HEK293 (cell line): Measurements from ENCODE around the gene RNF225.

ENCODE experiments used
- HOXA7 ChIP-seq: sonication (generic); formaldehyde crosslinking; IDR thresholded peaks from 2 replicates; pipeline ENCODE4 v1.8.1; 2022; ENCODE audit warnings: missing genetic modification reagents, borderline replicate concordance
- RBAK ChIP-seq: fragments of 450-650 bp; formaldehyde crosslinking; IDR thresholded peaks from 2 replicates; pipeline ENCODE4 v1.5.1; 2016; ENCODE audit warnings: missing biosample characterization, missing genetic modification characterization
- ZBTB8A ChIP-seq: fragments of 450-650 bp; formaldehyde crosslinking; IDR thresholded peaks from 2 replicates; pipeline ENCODE4 v1.5.1; 2016; ENCODE audit warnings: missing biosample characterization, missing genetic modification characterization
- ZNF132 ChIP-seq: fragments of 450-650 bp; formaldehyde crosslinking; IDR thresholded peaks from 2 replicates; pipeline ENCODE4 v1.5.1; 2017; ENCODE audit warnings: missing biosample characterization, missing genetic modification characterization, borderline replicate concordance
- ZNF155 ChIP-seq: fragments of 450-650 bp; formaldehyde crosslinking; IDR thresholded peaks from 2 replicates; pipeline ENCODE4 v1.5.1; 2016; ENCODE audit warnings: missing biosample characterization, missing genetic modification characterization
- TF ChIP-seq, protein P1 (sequence below): fragments of 450-650 bp; formaldehyde crosslinking; IDR thresholded peaks from 2 replicates; pipeline ENCODE4 v1.5.1; 2016; ENCODE audit warnings: missing biosample characterization, missing genetic modification characterization
- TF ChIP-seq, protein P2 (sequence below): fragments of 450-650 bp; formaldehyde crosslinking; IDR thresholded peaks from 2 replicates; pipeline ENCODE4 v1.5.1; 2016; ENCODE audit warnings: missing biosample characterization, missing genetic modification characterization
- TF ChIP-seq, protein P3 (sequence below): fragments of 450-650 bp; formaldehyde crosslinking; IDR thresholded peaks from 2 replicates; pipeline ENCODE4 v1.5.1; 2016; ENCODE audit warnings: missing biosample characterization, missing genetic modification characterization, low read depth

DNA sequence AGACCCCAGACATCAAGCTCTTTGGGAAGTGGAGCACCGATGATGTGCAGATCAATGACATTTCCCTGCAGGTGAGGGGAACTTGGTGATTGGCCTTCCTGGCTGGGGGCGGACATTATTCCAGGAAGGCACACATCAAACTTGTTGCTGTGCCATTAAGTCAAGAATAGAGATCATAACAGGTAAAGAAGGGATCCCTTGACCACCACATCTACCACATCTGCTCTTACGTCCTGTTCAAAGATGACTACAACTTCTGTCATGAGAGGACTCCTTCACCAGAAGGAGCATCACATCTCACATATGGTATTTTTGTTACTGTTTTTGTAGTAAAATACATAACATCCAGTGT lies 7.3 kb upstream of the RNF225 start:
- TF ChIP-seq RBAK (tag by site-specific recombination) (no peak), ZNF132 (tag by site-specific recombination) (no peak), HOXA7 (CRISPR knock-in tag) (no peak), ZNF155 (tag by site-specific recombination) (no peak), ZBTB8A (tag by site-specific recombination) (no peak)
- TF ChIP-seq, protein P1, sequence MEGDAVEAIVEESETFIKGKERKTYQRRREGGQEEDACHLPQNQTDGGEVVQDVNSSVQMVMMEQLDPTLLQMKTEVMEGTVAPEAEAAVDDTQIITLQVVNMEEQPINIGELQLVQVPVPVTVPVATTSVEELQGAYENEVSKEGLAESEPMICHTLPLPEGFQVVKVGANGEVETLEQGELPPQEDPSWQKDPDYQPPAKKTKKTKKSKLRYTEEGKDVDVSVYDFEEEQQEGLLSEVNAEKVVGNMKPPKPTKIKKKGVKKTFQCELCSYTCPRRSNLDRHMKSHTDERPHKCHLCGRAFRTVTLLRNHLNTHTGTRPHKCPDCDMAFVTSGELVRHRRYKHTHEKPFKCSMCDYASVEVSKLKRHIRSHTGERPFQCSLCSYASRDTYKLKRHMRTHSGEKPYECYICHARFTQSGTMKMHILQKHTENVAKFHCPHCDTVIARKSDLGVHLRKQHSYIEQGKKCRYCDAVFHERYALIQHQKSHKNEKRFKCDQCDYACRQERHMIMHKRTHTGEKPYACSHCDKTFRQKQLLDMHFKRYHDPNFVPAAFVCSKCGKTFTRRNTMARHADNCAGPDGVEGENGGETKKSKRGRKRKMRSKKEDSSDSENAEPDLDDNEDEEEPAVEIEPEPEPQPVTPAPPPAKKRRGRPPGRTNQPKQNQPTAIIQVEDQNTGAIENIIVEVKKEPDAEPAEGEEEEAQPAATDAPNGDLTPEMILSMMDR (tag by site-specific recombination) = no peak
- TF ChIP-seq, protein P2, sequence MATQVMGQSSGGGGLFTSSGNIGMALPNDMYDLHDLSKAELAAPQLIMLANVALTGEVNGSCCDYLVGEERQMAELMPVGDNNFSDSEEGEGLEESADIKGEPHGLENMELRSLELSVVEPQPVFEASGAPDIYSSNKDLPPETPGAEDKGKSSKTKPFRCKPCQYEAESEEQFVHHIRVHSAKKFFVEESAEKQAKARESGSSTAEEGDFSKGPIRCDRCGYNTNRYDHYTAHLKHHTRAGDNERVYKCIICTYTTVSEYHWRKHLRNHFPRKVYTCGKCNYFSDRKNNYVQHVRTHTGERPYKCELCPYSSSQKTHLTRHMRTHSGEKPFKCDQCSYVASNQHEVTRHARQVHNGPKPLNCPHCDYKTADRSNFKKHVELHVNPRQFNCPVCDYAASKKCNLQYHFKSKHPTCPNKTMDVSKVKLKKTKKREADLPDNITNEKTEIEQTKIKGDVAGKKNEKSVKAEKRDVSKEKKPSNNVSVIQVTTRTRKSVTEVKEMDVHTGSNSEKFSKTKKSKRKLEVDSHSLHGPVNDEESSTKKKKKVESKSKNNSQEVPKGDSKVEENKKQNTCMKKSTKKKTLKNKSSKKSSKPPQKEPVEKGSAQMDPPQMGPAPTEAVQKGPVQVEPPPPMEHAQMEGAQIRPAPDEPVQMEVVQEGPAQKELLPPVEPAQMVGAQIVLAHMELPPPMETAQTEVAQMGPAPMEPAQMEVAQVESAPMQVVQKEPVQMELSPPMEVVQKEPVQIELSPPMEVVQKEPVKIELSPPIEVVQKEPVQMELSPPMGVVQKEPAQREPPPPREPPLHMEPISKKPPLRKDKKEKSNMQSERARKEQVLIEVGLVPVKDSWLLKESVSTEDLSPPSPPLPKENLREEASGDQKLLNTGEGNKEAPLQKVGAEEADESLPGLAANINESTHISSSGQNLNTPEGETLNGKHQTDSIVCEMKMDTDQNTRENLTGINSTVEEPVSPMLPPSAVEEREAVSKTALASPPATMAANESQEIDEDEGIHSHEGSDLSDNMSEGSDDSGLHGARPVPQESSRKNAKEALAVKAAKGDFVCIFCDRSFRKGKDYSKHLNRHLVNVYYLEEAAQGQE (tag by site-specific recombination) = no peak
- TF ChIP-seq, protein P3, sequence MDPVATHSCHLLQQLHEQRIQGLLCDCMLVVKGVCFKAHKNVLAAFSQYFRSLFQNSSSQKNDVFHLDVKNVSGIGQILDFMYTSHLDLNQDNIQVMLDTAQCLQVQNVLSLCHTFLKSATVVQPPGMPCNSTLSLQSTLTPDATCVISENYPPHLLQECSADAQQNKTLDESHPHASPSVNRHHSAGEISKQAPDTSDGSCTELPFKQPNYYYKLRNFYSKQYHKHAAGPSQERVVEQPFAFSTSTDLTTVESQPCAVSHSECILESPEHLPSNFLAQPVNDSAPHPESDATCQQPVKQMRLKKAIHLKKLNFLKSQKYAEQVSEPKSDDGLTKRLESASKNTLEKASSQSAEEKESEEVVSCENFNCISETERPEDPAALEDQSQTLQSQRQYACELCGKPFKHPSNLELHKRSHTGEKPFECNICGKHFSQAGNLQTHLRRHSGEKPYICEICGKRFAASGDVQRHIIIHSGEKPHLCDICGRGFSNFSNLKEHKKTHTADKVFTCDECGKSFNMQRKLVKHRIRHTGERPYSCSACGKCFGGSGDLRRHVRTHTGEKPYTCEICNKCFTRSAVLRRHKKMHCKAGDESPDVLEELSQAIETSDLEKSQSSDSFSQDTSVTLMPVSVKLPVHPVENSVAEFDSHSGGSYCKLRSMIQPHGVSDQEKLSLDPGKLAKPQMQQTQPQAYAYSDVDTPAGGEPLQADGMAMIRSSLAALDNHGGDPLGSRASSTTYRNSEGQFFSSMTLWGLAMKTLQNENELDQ (tag by site-specific recombination) = no peak
